ENCODE data around the gene AP1G1. TPM values are rescaled to one million over a fixed set of nuclear protein-coding genes. Genes with fewer than 3 reads are reported as not detected.
"Not testable (repeated sequence)": the region's sequence is repeated elsewhere in the genome, so short reads cannot be mapped to it uniquely, and the experiment has no call there.

AP1G1 gene
- total RNA-seq, 1 experiment from 2014 or later: 51.2 TPM

DNA sequence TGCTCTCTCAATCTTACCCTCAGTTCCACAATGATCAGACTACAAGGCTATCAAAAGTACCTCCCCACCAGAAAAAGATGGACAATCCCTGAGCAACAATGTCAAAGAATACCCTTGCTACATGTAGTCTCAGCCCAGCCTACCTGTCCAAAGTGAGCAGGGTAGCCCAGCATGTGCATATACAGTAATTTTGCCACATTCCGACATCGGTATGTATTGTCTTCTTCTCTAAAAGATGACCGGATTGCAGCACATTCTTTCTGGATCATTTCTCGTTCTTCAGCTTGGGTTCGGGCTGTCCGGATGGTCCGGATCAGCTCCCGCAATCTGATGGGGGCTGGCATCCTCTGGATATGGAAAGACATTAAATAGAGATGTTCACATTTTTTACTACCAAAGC is 19.5 kb downstream of the AP1G1 start:
- H3K9me2 ChIP-seq (replicated peaks; ENCODE audit: low read length): no peaks in the 10 kb centered on the region
- H3K79me2 ChIP-seq (ENCODE audit: low read length): peaks cover 69% of the 10 kb centered on the region
- no peak overlapping the region for H3K27ac ChIP-seq (ENCODE audit: low read length)
- peaks cover 15% of the 10 kb centered on the region; the same call in 1 of the 2 replicates for H3K36me3 ChIP-seq (ENCODE audit: low read depth, low read length)
- H2AFZ ChIP-seq (ENCODE audit: low read length): no peak overlapping the region
- no peaks in the 10 kb centered on the region for H3K27me3 ChIP-seq (ENCODE audit: low read length)
- CTCF ChIA-PET: no interaction called here
- no TSS peak for BruUV-seq (replicated peaks)
- H3K4me3 ChIP-seq (ENCODE audit: low read length): no peak overlapping the region
- no peak overlapping the region for H3K4me2 ChIP-seq (ENCODE audit: low read length)
- POLR2A ChIA-PET (ENCODE audit: unreplicated experiment): no interaction called here
- TF ChIP-seq EZH2 (IDR thresholded peaks at IDR 0.05; ENCODE audit: low read length, unreplicated experiment) (no peak), EZH2phosphoT487 (IDR thresholded peaks at IDR 0.05; ENCODE audit: borderline replicate concordance, low read length) (no peak)
- TF ChIP-seq, protein P1, sequence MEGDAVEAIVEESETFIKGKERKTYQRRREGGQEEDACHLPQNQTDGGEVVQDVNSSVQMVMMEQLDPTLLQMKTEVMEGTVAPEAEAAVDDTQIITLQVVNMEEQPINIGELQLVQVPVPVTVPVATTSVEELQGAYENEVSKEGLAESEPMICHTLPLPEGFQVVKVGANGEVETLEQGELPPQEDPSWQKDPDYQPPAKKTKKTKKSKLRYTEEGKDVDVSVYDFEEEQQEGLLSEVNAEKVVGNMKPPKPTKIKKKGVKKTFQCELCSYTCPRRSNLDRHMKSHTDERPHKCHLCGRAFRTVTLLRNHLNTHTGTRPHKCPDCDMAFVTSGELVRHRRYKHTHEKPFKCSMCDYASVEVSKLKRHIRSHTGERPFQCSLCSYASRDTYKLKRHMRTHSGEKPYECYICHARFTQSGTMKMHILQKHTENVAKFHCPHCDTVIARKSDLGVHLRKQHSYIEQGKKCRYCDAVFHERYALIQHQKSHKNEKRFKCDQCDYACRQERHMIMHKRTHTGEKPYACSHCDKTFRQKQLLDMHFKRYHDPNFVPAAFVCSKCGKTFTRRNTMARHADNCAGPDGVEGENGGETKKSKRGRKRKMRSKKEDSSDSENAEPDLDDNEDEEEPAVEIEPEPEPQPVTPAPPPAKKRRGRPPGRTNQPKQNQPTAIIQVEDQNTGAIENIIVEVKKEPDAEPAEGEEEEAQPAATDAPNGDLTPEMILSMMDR (conservative IDR thresholded peaks at IDR 0.05; ENCODE audit: low read depth, low read length): no peak
- H3F3A ChIP-seq (ENCODE audit: low read length, unreplicated experiment): no peaks in the 10 kb centered on the region
- no peaks in the 10 kb centered on the region for H3K9me3 ChIP-seq (ENCODE audit: low read length)
- H3K9ac ChIP-seq (ENCODE audit: low read length): no peak overlapping the region
- ATAC-seq (no peak), DNase-seq (no peak)
- H4K20me1 ChIP-seq (ENCODE audit: low read length): peaks cover 12% of the 10 kb centered on the region
- no peaks in the 10 kb centered on the region for H3K4me1 ChIP-seq (ENCODE audit: insufficient read depth, low read length)
- intact Hi-C loops (cut with micrococcal nuclease): no loop called here

DNA sequence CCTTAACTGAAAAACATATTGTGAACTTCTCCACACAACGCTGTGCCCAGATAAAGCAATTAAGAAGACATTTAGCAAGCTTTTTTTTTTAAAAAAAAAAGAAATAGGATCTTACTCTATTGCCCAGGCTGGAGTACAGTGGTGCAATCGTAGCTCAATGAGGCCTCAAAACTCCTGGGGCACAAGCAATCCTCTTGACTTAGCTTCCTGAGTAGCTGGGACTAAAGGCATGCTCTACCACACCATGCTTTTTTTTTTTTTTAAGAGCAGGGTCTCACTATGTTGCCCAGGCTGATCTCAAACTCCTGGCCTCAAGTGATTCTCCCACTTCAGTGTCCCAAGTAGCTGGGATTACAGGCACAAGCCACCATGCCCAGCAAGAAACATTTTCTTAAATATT is 20.1 kb downstream of the AP1G1 start:
- TF ChIP-seq EZH2phosphoT487 (IDR thresholded peaks at IDR 0.05; ENCODE audit: borderline replicate concordance, low read length): no peak
- TF ChIP-seq, protein P1 (conservative IDR thresholded peaks at IDR 0.05; ENCODE audit: low read depth, low read length): no peak
- TF ChIP-seq EZH2 (IDR thresholded peaks at IDR 0.05; ENCODE audit: low read length, unreplicated experiment): no peak
- Histone ChIP-seq H3K4me3 (ENCODE audit: low read length) (no peak overlapping the region), H2AFZ (ENCODE audit: low read length) (no peak overlapping the region), H3K4me2 (ENCODE audit: low read length) (no peak overlapping the region), H3K36me3 (ENCODE audit: low read depth, low read length) (peaks cover 15% of the 10 kb centered on the region; the same call in 1 of the 2 replicates), H3K4me1 (ENCODE audit: insufficient read depth, low read length) (no peaks in the 10 kb centered on the region), H3K27ac (ENCODE audit: low read length) (no peak overlapping the region), H4K20me1 (ENCODE audit: low read length) (peaks cover 7% of the 10 kb centered on the region), H3F3A (ENCODE audit: low read length, unreplicated experiment) (no peaks in the 10 kb centered on the region), H3K27me3 (ENCODE audit: low read length) (no peaks in the 10 kb centered on the region), H3K9me2 (replicated peaks; ENCODE audit: low read length) (no peaks in the 10 kb centered on the region), H3K79me2 (ENCODE audit: low read length) (peaks cover 69% of the 10 kb centered on the region), H3K9ac (ENCODE audit: low read length) (no peak overlapping the region), H3K9me3 (ENCODE audit: low read length) (no peaks in the 10 kb centered on the region)
- intact Hi-C loops (cut with micrococcal nuclease): no loop called here
- no peak for DNase-seq
- no TSS peak for BruUV-seq (replicated peaks)
- ChIA-PET POLR2A (ENCODE audit: unreplicated experiment) (no interaction called here), CTCF (no interaction called here)
- no peak for ATAC-seq

DNA sequence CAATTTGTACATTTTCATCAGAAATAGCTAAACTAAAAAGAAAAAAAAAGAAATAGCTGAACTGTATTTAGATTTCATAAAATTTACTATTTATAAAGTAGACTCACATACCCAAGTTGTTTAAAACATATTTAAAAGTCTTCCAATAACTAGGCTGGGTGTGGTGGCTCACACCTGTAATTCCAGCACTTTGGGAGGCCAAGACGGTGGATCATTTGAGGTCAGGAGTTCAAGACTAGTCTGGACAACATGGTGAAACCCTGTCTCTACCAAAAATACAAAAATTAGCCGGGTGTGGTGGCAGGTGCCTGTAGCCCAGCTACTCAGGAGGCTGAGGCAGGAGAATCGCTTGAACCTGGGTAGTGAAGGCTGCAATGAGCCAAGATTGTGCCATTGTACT is 23.5 kb downstream of the AP1G1 start:
- POLR2A ChIA-PET (ENCODE audit: unreplicated experiment); H3K9ac ChIP-seq (ENCODE audit: low read length); CTCF ChIA-PET; H3K9me2 ChIP-seq (replicated peaks; ENCODE audit: low read length); H3K9me3 ChIP-seq (ENCODE audit: low read length); ATAC-seq; H3F3A ChIP-seq (ENCODE audit: low read length, unreplicated experiment); H2AFZ ChIP-seq (ENCODE audit: low read length); BruUV-seq (replicated peaks); intact Hi-C loops (cut with micrococcal nuclease); H3K4me2 ChIP-seq (ENCODE audit: low read length); DNase-seq; H3K4me3 ChIP-seq (ENCODE audit: low read length); H3K27ac ChIP-seq (ENCODE audit: low read length); H3K27me3 ChIP-seq (ENCODE audit: low read length): not testable (repeated sequence)
- H3K4me1 ChIP-seq (ENCODE audit: insufficient read depth, low read length): peaks cover 11% of the 10 kb centered on the region
- H4K20me1 ChIP-seq (ENCODE audit: low read length): peaks cover 12% of the 10 kb centered on the region
- H3K79me2 ChIP-seq (ENCODE audit: low read length): peaks cover 59% of the 10 kb centered on the region
- peaks cover 15% of the 10 kb centered on the region; the same call in 1 of the 2 replicates for H3K36me3 ChIP-seq (ENCODE audit: low read depth, low read length)

Data from PC-3 (cell line).